Progenitor cell of endocrine pancreas (in vitro differentiated cells): ENCODE measurements around the gene TPP1. TPM values are rescaled to one million over a fixed set of nuclear protein-coding genes. Genes with fewer than 3 reads are reported as not detected.

Source experiments
- DNase-seq: peaks from one replicate; pipeline ENCODE4 v3.0.0; 2021; ENCODE audit warnings: low spot score; ENCODE audit not compliant: unreplicated experiment
- H3K27ac Mint-ChIP-seq: 2 replicates; pipeline ENCODE4 v1.8.0; 2021; ENCODE audit warnings: mild to moderate bottlenecking, moderate library complexity, mixed read lengths
- H3K27me3 Mint-ChIP-seq: 2 replicates; pipeline ENCODE4 v1.8.0; 2021; ENCODE audit warnings: mixed read lengths
- H3K36me3 Mint-ChIP-seq: 2 replicates; pipeline ENCODE4 v1.8.0; 2022; ENCODE audit warnings: mixed read lengths; ENCODE audit not compliant: insufficient read depth
- H3K4me1 Mint-ChIP-seq: 2 replicates; pipeline ENCODE4 v1.8.0; 2021; ENCODE audit warnings: low read depth, mixed read lengths
- H3K4me3 Mint-ChIP-seq: 2 replicates; pipeline ENCODE4 v1.8.0; 2021; ENCODE audit warnings: low read depth, mild to moderate bottlenecking, moderate library complexity, mixed read lengths
- H3K9me3 Mint-ChIP-seq: 2 replicates; pipeline ENCODE4 v1.8.0; 2021; ENCODE audit warnings: low read depth, mixed read lengths
- total RNA-seq: library from RNA; stranded (reverse); gene quantifications from 2 replicates; pipeline ENCODE4 v1.2.1, GENCODE V29; 2021
- TF ChIP-seq, protein P1 (sequence below): fragments of 200-600 bp; sonication (generic); IDR thresholded peaks from one replicate; pipeline ENCODE4 v1.5.0; 2021; ENCODE audit warnings: antibody characterized with exemption, mild to moderate bottlenecking; ENCODE audit not compliant: unreplicated experiment

TPP1 gene
- total RNA-seq, 1 donor from 2014 or later = 59.9 TPM

GRCh38 chr11:6618117-6619003, 862 bp downstream of the TPP1 start:
- Mint-ChIP-seq H3K27me3 (no peaks in the 10 kb centered on the region), H3K27ac (peak overlapping the region; percentile 50), H3K36me3 (peaks cover 2% of the 10 kb centered on the region), H3K9me3 (no peaks in the 10 kb centered on the region), H3K4me1 (peaks cover 1% of the 10 kb centered on the region), H3K4me3 (no peak overlapping the region)
- TF ChIP-seq, protein P1, sequence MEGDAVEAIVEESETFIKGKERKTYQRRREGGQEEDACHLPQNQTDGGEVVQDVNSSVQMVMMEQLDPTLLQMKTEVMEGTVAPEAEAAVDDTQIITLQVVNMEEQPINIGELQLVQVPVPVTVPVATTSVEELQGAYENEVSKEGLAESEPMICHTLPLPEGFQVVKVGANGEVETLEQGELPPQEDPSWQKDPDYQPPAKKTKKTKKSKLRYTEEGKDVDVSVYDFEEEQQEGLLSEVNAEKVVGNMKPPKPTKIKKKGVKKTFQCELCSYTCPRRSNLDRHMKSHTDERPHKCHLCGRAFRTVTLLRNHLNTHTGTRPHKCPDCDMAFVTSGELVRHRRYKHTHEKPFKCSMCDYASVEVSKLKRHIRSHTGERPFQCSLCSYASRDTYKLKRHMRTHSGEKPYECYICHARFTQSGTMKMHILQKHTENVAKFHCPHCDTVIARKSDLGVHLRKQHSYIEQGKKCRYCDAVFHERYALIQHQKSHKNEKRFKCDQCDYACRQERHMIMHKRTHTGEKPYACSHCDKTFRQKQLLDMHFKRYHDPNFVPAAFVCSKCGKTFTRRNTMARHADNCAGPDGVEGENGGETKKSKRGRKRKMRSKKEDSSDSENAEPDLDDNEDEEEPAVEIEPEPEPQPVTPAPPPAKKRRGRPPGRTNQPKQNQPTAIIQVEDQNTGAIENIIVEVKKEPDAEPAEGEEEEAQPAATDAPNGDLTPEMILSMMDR = no peak
- DNase-seq = no peak

DNA sequence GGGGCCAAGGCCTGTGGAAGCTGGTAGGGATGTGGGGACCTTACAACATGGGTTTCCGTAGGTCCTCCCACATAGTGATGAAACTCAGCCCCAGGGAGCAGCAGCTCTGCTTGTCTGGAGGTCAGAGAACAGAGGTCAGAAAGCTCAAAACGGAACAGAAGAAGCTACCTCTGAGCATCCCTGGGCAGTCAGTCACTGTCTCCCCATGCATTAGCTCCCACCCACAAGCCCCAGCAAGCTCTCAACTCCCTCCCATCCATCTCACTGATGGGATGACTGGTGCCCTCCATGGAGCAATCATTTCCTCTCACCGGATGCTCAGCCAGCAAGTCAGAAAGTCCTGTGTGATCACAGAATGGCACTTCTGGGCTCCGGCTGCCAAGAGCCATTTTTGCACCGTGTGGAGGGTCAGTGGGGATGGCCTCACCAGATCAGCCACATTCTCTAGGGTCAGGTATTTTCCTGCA, 1.9 kb downstream of the TPP1 start:
- no peak overlapping the region for H3K4me3 Mint-ChIP-seq
- H3K27ac Mint-ChIP-seq = no peak overlapping the region
- H3K4me1 Mint-ChIP-seq = peaks cover 1% of the 10 kb centered on the region
- H3K27me3 Mint-ChIP-seq = no peaks in the 10 kb centered on the region
- H3K9me3 Mint-ChIP-seq = no peaks in the 10 kb centered on the region
- no peak for DNase-seq
- H3K36me3 Mint-ChIP-seq = peaks cover 2% of the 10 kb centered on the region
- TF ChIP-seq, protein P1 = no peak

- TF ChIP-seq, protein P1 = no peak
- Mint-ChIP-seq H3K36me3 (peaks cover 2% of the 10 kb centered on the region), H3K4me3 (no peak overlapping the region), H3K9me3 (no peaks in the 10 kb centered on the region), H3K27ac (no peak overlapping the region), H3K4me1 (peaks cover 1% of the 10 kb centered on the region), H3K27me3 (no peaks in the 10 kb centered on the region)
- DNase-seq = no peak
Measured at GRCh38 chr11:6616596-6617250, 2.5 kb downstream of the TPP1 start.

- Mint-ChIP-seq H3K27me3 (no peaks in the 10 kb centered on the region), H3K9me3 (no peaks in the 10 kb centered on the region)
Measured at GRCh38 chr11:6615882-6616585, 3.2 kb downstream of the TPP1 start.

More at GRCh38 chr11:6615882-6616585, 3.2 kb downstream of the TPP1 start:
- Mint-ChIP-seq H3K36me3 (peaks cover 2% of the 10 kb centered on the region), H3K27ac (no peak overlapping the region), H3K4me1 (peaks cover 6% of the 10 kb centered on the region), H3K4me3 (no peak overlapping the region)
- no peak for DNase-seq
- TF ChIP-seq, protein P1 = no peak
